Activated CD4-positive, alpha-beta memory T cell treated with anti-CD3 and anti-CD28 coated beads, Interleukin-2, amount 10 ng/mL, durations not matched to agents 7 days and 5 days (primary cell): Measurements from ENCODE around the gene FANCI. TPM values are rescaled to one million over a fixed set of nuclear protein-coding genes. Genes with fewer than 3 reads are reported as not detected.
A peak's percentile ranks its signal among the peaks of the same experiment; 100 is the strongest.

Source experiments
- CTCF ChIA-PET: fragments of 350-600 bp; sonication (Branson Sonifier 250); formaldehyde crosslinking; loops from one replicate; lab custom pipeline; 2021; ENCODE audit warnings: antibody characterized with exemption, inconsistent platforms; lab: Charles Lee
- POLR2A ChIA-PET: fragments of 350-600 bp; sonication (Branson Sonifier 250); formaldehyde crosslinking; loops from one replicate; lab custom pipeline; 2021; ENCODE audit warnings: antibody characterized with exemption; lab: Charles Lee
- DNase-seq: peaks from one replicate; pipeline ENCODE4 v3.0.0-alpha.2; 2020
- H3K27ac Mint-ChIP-seq: one replicate; pipeline ENCODE4 v1.8.0; 2021; ENCODE audit warnings: mild to moderate bottlenecking, mixed read lengths
- H3K27me3 Mint-ChIP-seq: one replicate; pipeline ENCODE4 v1.8.0; 2021; ENCODE audit warnings: mixed read lengths
- H3K36me3 Mint-ChIP-seq: one replicate; pipeline ENCODE4 v1.8.0; 2021; ENCODE audit warnings: low read depth, mixed read lengths
- H3K4me1 Mint-ChIP-seq: one replicate; pipeline ENCODE4 v1.8.0; 2021; ENCODE audit warnings: mixed read lengths
- H3K4me3 Mint-ChIP-seq: one replicate; pipeline ENCODE4 v1.8.0; 2021; ENCODE audit warnings: mild to moderate bottlenecking, mixed read lengths
- H3K9me3 Mint-ChIP-seq: one replicate; pipeline ENCODE4 v1.8.0; 2021; ENCODE audit warnings: mixed read lengths
- total RNA-seq, 2 experiments: library from RNA; stranded (reverse); gene quantifications; one replicate each; pipeline ENCODE4 v1.2.3, GENCODE V29; 2021

FANCI gene
- total RNA-seq, 2 experiments from 2014 or later = 196 TPM

GRCh38 chr15:89205991-89206585 is 37.7 kb upstream of the FANCI start:
- Mint-ChIP-seq H3K27ac (no peak overlapping the region), H3K4me1 (peaks cover 37% of the 10 kb centered on the region)

DNA sequence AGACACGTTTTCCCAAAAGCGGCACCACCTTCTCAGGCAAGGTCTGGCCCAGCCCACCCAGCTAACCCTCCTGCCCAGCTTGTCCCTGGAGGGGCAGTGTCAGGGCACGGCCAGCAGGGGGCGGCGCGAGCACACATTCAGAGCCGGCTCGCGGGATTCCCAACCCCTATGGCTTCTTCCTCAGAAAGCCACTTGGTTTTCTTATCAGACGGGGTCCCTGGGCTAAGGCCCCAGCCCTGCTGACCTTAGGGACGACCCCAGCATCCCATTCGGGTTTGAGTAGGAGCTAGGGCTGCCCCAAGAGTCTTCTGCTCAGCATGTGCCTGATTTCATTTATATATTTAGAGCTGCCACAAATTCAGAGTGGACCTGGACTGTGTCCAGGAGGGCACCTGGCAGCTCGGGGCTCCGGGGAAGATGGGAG is 36.9 kb upstream of the FANCI start:
- CTCF ChIA-PET = interaction anchor here (0.6 to 4.2 kb wide), 88 partner anchors 9 to 1045 kb away, joined by 3 to 98 read pairs (median 4); partner anchors contain the start of genes ABHD2, FANCI, HAPLN3 and POLG
- Mint-ChIP-seq H3K4me1 (peaks cover 37% of the 10 kb centered on the region), H3K27me3 (peaks cover 1% of the 10 kb centered on the region), H3K27ac (no peak overlapping the region), H3K9me3 (no peaks in the 10 kb centered on the region), H3K36me3 (peaks cover 5% of the 10 kb centered on the region), H3K4me3 (no peak overlapping the region)
- POLR2A ChIA-PET = interaction anchor here (0.6 to 5.4 kb wide), 5 partner anchors 12 to 128 kb away, joined by 3 to 40 read pairs (median 3); partner anchors contain the start of genes FANCI and POLG
- DNase-seq = peak; percentile 73

More at GRCh38 chr15:89205991-89206585, 37.7 kb upstream of the FANCI start:
- no peaks in the 10 kb centered on the region for H3K9me3 Mint-ChIP-seq
- no peak for DNase-seq
- H3K27me3 Mint-ChIP-seq = peaks cover 1% of the 10 kb centered on the region
- no peak overlapping the region for H3K4me3 Mint-ChIP-seq
- ChIA-PET CTCF (interaction anchor here (0.6 to 4.2 kb wide), 84 partner anchors 8 to 750 kb away, joined by 3 to 98 read pairs (median 5); partner anchors contain the start of genes ABHD2, FANCI, HAPLN3 and POLG), POLR2A (interaction anchor here (0.8 to 5.4 kb wide), 3 partner anchors 21 to 68 kb away, joined by 3 to 40 read pairs (median 3); partner anchors contain the start of gene FANCI)
- peaks cover 10% of the 10 kb centered on the region for H3K36me3 Mint-ChIP-seq

GRCh38 chr15:89208256-89208655 is 35.5 kb upstream of the FANCI start:
- Mint-ChIP-seq H3K27me3 (peaks cover 1% of the 10 kb centered on the region), H3K4me1 (peaks cover 34% of the 10 kb centered on the region), H3K4me3 (no peak overlapping the region), H3K27ac (no peak overlapping the region), H3K9me3 (no peaks in the 10 kb centered on the region), H3K36me3 (peaks cover 5% of the 10 kb centered on the region)
- no peak for DNase-seq
- ChIA-PET CTCF (interaction anchor here (1.9 to 4.2 kb wide), 8 partner anchors 9 to 150 kb away, joined by 6 to 98 read pairs (median 14); partner anchors contain the start of gene FANCI), POLR2A (interaction anchor here (5.4 kb wide), 1 partner anchor 36 kb away, joined by 40 read pairs; the partner anchor contains the start of gene FANCI)

DNA sequence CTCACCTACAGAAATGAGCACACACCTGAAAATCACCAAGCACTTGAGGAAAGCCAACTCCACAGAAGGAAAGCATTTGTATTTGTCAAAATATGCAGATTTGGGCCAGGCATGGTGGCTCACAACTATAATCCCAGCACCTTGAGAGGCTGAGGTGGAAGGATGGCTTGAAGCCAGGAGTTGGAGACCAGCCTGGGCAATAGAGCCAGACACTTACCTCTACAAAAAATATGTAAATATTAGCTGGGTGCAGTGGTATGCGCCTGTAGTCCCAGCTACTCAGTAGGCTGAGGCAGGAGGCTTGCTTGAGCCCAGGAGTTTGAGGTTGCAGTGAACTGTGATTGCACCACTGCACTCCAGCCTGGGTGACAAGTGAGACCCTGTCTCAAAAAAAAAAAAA is 34.7 kb upstream of the FANCI start:
- H3K27ac Mint-ChIP-seq = no peak overlapping the region
- H3K4me1 Mint-ChIP-seq = peaks cover 26% of the 10 kb centered on the region
- CTCF ChIA-PET = interaction anchor here (1.1 kb wide), 1 partner anchor 36 kb away, joined by 3 read pairs; no protein-coding TSS in a partner anchor
- no peak overlapping the region for H3K4me3 Mint-ChIP-seq
- no peak for DNase-seq
- H3K9me3 Mint-ChIP-seq = no peaks in the 10 kb centered on the region
- POLR2A ChIA-PET = interaction anchor here (1.7 kb wide), 1 partner anchor 36 kb away, joined by 5 read pairs; no protein-coding TSS in a partner anchor
- no peaks in the 10 kb centered on the region for H3K36me3 Mint-ChIP-seq
- peaks cover 6% of the 10 kb centered on the region for H3K27me3 Mint-ChIP-seq

- H3K36me3 Mint-ChIP-seq = no peaks in the 10 kb centered on the region
- H3K4me1 Mint-ChIP-seq = peaks cover 7% of the 10 kb centered on the region
- CTCF ChIA-PET = no interaction called here
- H3K4me3 Mint-ChIP-seq = no peak overlapping the region
- no peak for DNase-seq
- POLR2A ChIA-PET = interaction anchor here (0.6 kb wide), 1 partner anchor 361 kb away, joined by 3 read pairs; no protein-coding TSS in a partner anchor
- H3K9me3 Mint-ChIP-seq = no peaks in the 10 kb centered on the region
- H3K27me3 Mint-ChIP-seq = peaks cover 10% of the 10 kb centered on the region
- no peak overlapping the region for H3K27ac Mint-ChIP-seq
Observed at GRCh38 chr15:89211678-89212170, 32.1 kb upstream of the FANCI start.

DNA sequence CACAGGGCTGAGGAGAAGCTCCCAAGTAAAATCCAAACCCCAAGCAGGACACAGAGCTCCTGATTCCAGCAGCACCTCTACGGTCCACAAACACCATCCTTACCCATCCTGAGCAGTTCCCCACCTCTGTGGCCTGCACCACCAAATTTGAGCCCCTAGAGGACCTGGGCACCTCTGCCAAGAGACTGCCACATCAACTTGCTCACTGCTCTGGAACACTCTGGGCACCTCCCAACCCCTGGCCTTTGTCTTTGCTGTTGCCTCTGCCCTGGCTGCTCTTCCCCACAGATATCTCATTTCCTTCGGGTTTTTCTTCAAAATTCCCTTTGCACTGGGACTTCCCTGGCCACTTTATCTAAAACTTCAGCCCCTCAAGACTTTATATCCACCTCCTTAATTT is 28.2 kb upstream of the FANCI start:
- no peaks in the 10 kb centered on the region for H3K36me3 Mint-ChIP-seq
- no peak overlapping the region for H3K27ac Mint-ChIP-seq
- no peak for DNase-seq
- CTCF ChIA-PET = interaction anchor here (0.6 to 2.0 kb wide), 3 partner anchors 9 to 317 kb away, joined by 3 to 22 read pairs (median 5); no protein-coding TSS in a partner anchor
- H3K27me3 Mint-ChIP-seq = peaks cover 18% of the 10 kb centered on the region
- no peak overlapping the region for H3K4me3 Mint-ChIP-seq
- no peaks in the 10 kb centered on the region for H3K4me1 Mint-ChIP-seq
- POLR2A ChIA-PET = no interaction called here
- no peaks in the 10 kb centered on the region for H3K9me3 Mint-ChIP-seq

GRCh38 chr15:89217031-89217430 is 26.7 kb upstream of the FANCI start:
- Mint-ChIP-seq H3K4me1 (peaks cover 2% of the 10 kb centered on the region), H3K9me3 (no peaks in the 10 kb centered on the region), H3K27ac (no peak overlapping the region), H3K4me3 (no peak overlapping the region), H3K27me3 (peaks cover 18% of the 10 kb centered on the region), H3K36me3 (no peaks in the 10 kb centered on the region)
- ChIA-PET CTCF (interaction anchor here (1.0 to 1.9 kb wide), 2 partner anchors 10 to 47 kb away, joined by 3 to 17 read pairs; no protein-coding TSS in a partner anchor), POLR2A (no interaction called here)
- no peak for DNase-seq

- ChIA-PET CTCF (interaction anchor here (1.0 to 1.9 kb wide), 2 partner anchors 11 to 47 kb away, joined by 3 to 17 read pairs; no protein-coding TSS in a partner anchor), POLR2A (interaction anchor here (0.7 kb wide), 2 partner anchors 15 to 18 kb away, joined by 3 read pairs; no protein-coding TSS in a partner anchor)
- Mint-ChIP-seq H3K4me3 (no peak overlapping the region), H3K9me3 (no peaks in the 10 kb centered on the region), H3K4me1 (peaks cover 2% of the 10 kb centered on the region), H3K27ac (no peak overlapping the region), H3K36me3 (no peaks in the 10 kb centered on the region), H3K27me3 (peaks cover 18% of the 10 kb centered on the region)
- no peak for DNase-seq
Observed at GRCh38 chr15:89217686-89218376, 25.9 kb upstream of the FANCI start.

GRCh38 chr15:89218531-89218930 is 25.2 kb upstream of the FANCI start:
- CTCF ChIA-PET = interaction anchor here (1.3 to 1.9 kb wide), 2 partner anchors 11 to 12 kb away, joined by 5 to 17 read pairs; no protein-coding TSS in a partner anchor

DNA sequence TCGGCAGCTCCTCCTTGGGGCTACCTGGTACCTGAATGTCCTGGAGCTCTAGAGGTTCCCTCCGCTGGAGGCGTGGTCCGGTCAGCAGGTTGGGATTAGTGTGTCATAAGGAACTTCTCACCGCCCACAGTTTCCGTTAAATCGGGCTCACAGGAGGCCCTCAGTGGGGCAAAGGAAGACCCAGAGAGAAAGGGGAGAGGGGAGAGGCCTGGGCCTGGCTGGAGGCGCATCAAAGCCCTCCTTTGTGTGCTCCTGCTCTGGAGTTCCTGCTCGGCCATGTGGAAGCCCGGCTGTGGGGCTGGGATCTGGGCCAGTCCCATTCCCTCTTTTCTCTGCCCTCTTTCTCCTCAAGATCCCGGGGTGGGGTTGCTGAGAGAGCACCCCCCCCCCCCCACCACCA is 22.2 kb upstream of the FANCI start, which contains the start of gene RLBP1:
Gene RLBP1 (minus strand): TSS at position 37 of the 400 bp plus-strand sequence. CDS start 2,604 bp downstream, outside the sequence.
- H3K4me3 Mint-ChIP-seq = no peak within 1 kb of the TSS
- CTCF ChIA-PET = interaction anchor here (1.0 to 1.4 kb wide), 2 partner anchors 15 to 44 kb away, joined by 3 to 7 read pairs; no protein-coding TSS in a partner anchor

More at GRCh38 chr15:89218531-89218930, 25.2 kb upstream of the FANCI start:
- Mint-ChIP-seq H3K36me3 (no peaks in the 10 kb centered on the region), H3K27ac (no peak overlapping the region), H3K27me3 (peaks cover 17% of the 10 kb centered on the region), H3K4me1 (peaks cover 2% of the 10 kb centered on the region), H3K9me3 (no peaks in the 10 kb centered on the region), H3K4me3 (no peak overlapping the region)
- POLR2A ChIA-PET = interaction anchor here (0.7 kb wide), 2 partner anchors 14 to 19 kb away, joined by 3 read pairs; no protein-coding TSS in a partner anchor
- no peak for DNase-seq

DNA sequence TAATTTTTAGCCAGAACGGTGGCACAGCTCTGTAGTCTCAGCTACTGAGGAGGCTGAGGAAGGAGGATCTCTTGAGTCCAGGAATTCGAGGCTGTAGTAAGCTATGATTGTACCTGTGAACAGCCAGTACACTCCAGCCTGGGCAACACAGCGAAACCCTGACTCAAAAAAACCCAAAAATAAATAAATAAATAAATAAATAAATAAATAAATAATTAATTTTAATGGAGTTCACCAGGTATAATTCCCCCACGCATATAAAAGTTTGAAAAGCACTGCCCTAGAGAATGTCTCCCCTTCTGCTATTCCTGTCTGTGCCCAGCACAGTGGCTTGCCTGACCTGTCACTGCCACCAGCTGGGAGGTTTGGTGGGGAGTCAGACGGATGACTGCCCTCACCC is 18.2 kb upstream of the FANCI start:
- ChIA-PET CTCF (interaction anchor here (1.7 kb wide), 1 partner anchor 19 kb away, joined by 8 read pairs; no protein-coding TSS in a partner anchor), POLR2A (no interaction called here)
- no peak for DNase-seq
- H3K36me3 Mint-ChIP-seq = no peaks in the 10 kb centered on the region
- H3K27ac Mint-ChIP-seq = no peak overlapping the region
- no peak overlapping the region for H3K4me3 Mint-ChIP-seq
- H3K27me3 Mint-ChIP-seq = peaks cover 3% of the 10 kb centered on the region
- H3K9me3 Mint-ChIP-seq = no peaks in the 10 kb centered on the region
- H3K4me1 Mint-ChIP-seq = peaks cover 9% of the 10 kb centered on the region

More for the DNA sequence above, 22.2 kb upstream of the FANCI start, which contains the start of gene RLBP1:
- H3K36me3 Mint-ChIP-seq = no peaks in the 10 kb centered on the region
- no peak within 1 kb of the TSS for H3K27ac Mint-ChIP-seq
- H3K4me1 Mint-ChIP-seq = peaks cover 2% of the 10 kb centered on the region
- DNase-seq = no peak
- POLR2A ChIA-PET = no interaction called here
- peaks cover 9% of the 10 kb centered on the region for H3K27me3 Mint-ChIP-seq
- H3K9me3 Mint-ChIP-seq = no peaks in the 10 kb centered on the region
